GM12874 (cell line): ENCODE measurements around the gene CFAP74.

Experiments
- TF ChIP-seq, protein P1 (sequence below): IDR thresholded peaks from 2 replicates; pipeline ENCODE4 v1.5.1; 2011; ENCODE audit warnings: low read depth, mild to moderate bottlenecking, control low read depth, low read length, moderate library complexity; ENCODE audit not compliant: insufficient read depth

The CFAP74 gene

GRCh38 chr1:1917995-1918900 lies 85.3 kb downstream of the CFAP74 start:
- TF ChIP-seq, protein P1, sequence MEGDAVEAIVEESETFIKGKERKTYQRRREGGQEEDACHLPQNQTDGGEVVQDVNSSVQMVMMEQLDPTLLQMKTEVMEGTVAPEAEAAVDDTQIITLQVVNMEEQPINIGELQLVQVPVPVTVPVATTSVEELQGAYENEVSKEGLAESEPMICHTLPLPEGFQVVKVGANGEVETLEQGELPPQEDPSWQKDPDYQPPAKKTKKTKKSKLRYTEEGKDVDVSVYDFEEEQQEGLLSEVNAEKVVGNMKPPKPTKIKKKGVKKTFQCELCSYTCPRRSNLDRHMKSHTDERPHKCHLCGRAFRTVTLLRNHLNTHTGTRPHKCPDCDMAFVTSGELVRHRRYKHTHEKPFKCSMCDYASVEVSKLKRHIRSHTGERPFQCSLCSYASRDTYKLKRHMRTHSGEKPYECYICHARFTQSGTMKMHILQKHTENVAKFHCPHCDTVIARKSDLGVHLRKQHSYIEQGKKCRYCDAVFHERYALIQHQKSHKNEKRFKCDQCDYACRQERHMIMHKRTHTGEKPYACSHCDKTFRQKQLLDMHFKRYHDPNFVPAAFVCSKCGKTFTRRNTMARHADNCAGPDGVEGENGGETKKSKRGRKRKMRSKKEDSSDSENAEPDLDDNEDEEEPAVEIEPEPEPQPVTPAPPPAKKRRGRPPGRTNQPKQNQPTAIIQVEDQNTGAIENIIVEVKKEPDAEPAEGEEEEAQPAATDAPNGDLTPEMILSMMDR, result no peak

DNA sequence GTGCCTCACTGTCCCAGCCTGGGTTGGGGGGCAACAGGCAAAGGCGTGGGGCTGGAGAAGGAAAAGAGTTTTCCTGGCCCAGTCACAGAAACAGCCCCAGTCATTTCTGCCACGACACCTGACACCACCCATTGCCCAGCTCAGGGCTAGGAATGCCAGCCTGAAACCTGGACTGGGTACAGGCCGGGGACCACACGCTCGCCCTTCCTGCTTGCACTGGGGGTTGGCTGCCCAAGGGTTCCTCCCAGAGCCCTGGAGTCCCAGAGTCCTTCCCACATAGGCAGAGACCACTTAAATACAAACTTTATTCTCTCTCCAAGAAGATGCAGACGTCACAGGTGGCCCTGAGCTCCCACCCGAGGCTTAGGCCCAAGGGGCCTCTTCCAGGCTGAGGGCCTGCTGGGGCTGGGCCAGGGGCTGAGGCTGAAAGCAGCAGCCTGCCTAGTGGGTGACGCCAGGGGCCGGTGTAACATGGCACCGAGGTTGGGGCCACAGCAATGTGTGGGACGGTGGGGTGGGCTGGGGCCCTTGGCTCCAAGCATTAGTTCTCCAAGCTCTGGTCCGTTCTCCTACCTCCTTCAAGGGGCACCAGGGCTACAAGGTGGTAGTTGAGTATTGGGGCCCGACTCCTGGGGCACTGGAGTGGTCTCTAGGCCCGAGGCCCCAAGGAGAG lies 86.1 kb downstream of the CFAP74 start:
- TF ChIP-seq, protein P1, result no peak

DNA sequence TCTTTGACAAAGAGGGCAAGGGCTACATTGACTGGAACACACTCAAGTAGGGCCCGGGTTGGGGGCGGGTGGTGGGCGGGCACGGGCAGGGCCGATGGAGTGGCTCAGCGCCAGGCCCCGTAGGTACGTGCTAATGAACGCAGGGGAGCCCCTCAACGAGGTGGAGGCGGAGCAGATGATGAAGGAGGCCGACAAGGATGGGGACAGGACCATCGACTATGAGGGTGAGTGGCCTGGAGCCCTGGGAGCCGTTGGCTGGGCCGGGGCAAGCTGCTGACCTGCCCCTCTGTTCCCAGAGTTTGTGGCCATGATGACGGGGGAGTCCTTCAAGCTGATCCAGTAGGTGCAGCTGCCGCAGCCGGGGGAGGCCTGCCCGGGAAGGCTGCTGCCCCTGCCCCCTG lies 86.7 kb downstream of the CFAP74 start:
- TF ChIP-seq, protein P1, result no peak

DNA sequence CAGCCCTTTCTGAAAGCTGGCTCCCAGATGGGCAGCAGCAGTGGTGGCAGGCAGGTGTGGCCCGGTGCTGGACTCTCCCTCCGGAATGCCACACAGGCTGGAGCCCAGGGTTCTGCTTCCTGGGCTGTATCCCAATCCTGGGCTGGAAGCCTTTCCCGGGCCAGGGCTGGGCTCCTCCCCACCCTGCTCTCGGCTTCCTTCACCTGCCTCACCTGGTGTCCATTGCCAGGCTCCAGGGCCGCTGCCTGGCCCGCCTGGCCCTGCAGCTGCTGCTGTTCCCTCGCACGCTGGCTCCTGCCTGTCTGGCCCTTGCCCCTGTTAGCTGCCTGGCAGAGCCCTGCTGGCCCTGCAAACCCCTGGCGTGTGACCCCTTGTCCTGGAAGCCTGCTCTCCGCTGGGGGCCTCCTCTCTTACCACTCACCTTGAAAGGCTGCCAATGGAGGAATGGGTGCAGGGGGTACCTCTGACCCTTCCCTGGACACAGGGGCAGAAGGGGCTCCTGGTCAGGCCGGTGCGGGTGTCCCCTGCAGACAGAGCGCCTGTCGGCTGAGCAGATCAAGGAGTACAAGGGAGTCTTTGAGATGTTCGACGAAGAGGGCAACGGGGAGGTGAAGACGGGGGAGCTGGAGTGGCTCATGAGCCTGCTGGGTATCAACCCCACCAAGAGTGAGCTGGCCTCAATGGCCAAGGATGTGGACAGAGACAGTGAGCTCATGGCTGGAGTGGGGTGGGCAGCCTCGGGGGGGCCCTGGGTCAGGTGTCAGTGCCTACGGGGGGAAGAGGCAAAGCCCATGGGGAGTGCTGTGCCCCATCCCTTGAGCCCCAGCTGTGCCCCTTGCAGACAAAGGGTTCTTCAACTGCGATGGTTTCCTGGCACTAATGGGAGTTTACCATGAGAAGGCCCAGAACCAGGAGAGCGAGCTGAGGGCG lies 87.4 kb downstream of the CFAP74 start:
- TF ChIP-seq, protein P1, result no peak

- TF ChIP-seq, protein P1, result no peak
These were observed 88.5 kb downstream of the CFAP74 start, which contains the start of gene CALML6 for GRCh38 chr1:1914971-1915692. Gene CALML6 (plus strand): TSS chr1:1915260. CDS start chr1:1915281, 21 bp downstream.

GRCh38 chr1:1914101-1914970 lies 89.2 kb downstream of the CFAP74 start:
- TF ChIP-seq, protein P1, result no peak
